A673 (cell line): ENCODE measurements around the gene IKZF5. TPM values are rescaled to one million over a fixed set of nuclear protein-coding genes. Genes with fewer than 3 reads are reported as not detected.

Experiments
- BruUV-seq: library from RNA; stranded (reverse); fragments of 400-500 nt; replicated peaks from 2 replicates; lab custom pipeline; 2021; lab: Mats Ljungman, UMichigan
- CTCF ChIA-PET: fragments of 300-600 bp; sonication (Branson Sonifier 250); formaldehyde crosslinking; loops from one replicate; lab custom pipeline; 2022; ENCODE audit warnings: antibody characterized with exemption; lab: Charles Lee
- POLR2A ChIA-PET: fragments of 300-600 bp; sonication (Branson Sonifier 250); formaldehyde crosslinking; loops from one replicate; lab custom pipeline; 2022; ENCODE audit warnings: antibody characterized with exemption; ENCODE audit not compliant: low non-redundant PET; lab: Charles Lee
- DNase-seq: peaks from one replicate; pipeline ENCODE4 v3.0.0-alpha.2; 2015; ENCODE audit warnings: low spot score
- H3K27ac ChIP-seq: fragments of 200-600 bp; sonication (generic); 2 replicates; pipeline ENCODE4 v1.5.1; 2016; ENCODE audit warnings: mixed run types, low read depth, mild to moderate bottlenecking, mixed read lengths, antibody characterized with exemption, low read length; ENCODE audit not compliant: poor library complexity, severe bottlenecking
- H3K27me3 ChIP-seq: fragments of 200-600 bp; sonication (generic); replicated peaks from 2 replicates; pipeline ENCODE4 v1.6.1; 2017; ENCODE audit warnings: mixed run types, low read depth, mild to moderate bottlenecking, mixed read lengths, antibody characterized with exemption, low read length; ENCODE audit not compliant: insufficient read depth, poor library complexity
- H3K36me3 ChIP-seq: fragments of 200-600 bp; sonication (generic); 2 replicates; pipeline ENCODE4 v1.6.1; 2016; ENCODE audit warnings: mixed run types, mild to moderate bottlenecking, mixed read lengths, antibody characterized with exemption, low read length; ENCODE audit not compliant: insufficient read depth, poor library complexity, severe bottlenecking
- H3K4me1 ChIP-seq: fragments of 200-600 bp; sonication (generic); 2 replicates; pipeline ENCODE4 v1.6.1; 2017; ENCODE audit warnings: mixed run types, mild to moderate bottlenecking, mixed read lengths, antibody characterized with exemption, low read length; ENCODE audit not compliant: insufficient read depth, poor library complexity, severe bottlenecking
- H3K4me3 ChIP-seq: fragments of 200-600 bp; sonication (generic); 2 replicates; pipeline ENCODE4 v1.5.1; 2016; ENCODE audit warnings: low read depth, mixed run types, mild to moderate bottlenecking, mixed read lengths, low read length; ENCODE audit not compliant: poor library complexity, severe bottlenecking
- H3K9me3 ChIP-seq: fragments of 200-600 bp; sonication (generic); 2 replicates; pipeline ENCODE4 v1.6.1; 2016; ENCODE audit warnings: mixed run types, low read depth, mild to moderate bottlenecking, mixed read lengths, antibody characterized with exemption, low read length; ENCODE audit not compliant: poor library complexity, severe bottlenecking
- CTCF ChIP-seq: fragments of 300-800, 200-600 bp; sonication (generic); conservative IDR thresholded peaks from 2 replicates; pipeline ENCODE4 v1.5.1; 2017; ENCODE audit warnings: low read depth, mild to moderate bottlenecking, antibody characterized with exemption, low read length, moderate library complexity, mixed read lengths
- EZH2 ChIP-seq: fragments of 200-600 bp; sonication (generic); IDR thresholded peaks from 2 replicates; pipeline ENCODE4 v1.6.1; 2017; ENCODE audit warnings: borderline replicate concordance, low read depth, mild to moderate bottlenecking, mixed read lengths, antibody characterized with exemption, low read length; ENCODE audit not compliant: poor library complexity, severe bottlenecking
- intact Hi-C: fragments of 100-400 bp; cut with micrococcal nuclease; formaldehyde crosslinking; loops from one replicate; pipeline ENCODE4 v1.10.0; 2022; ENCODE audit not compliant: unreplicated experiment
- total RNA-seq: library from RNA; stranded (reverse); gene quantifications from 2 replicates; pipeline ENCODE4 v1.2.3, GENCODE V29; 2021

Gene IKZF5
- total RNA-seq, 1 experiment from 2014 or later, result 13.8 TPM

GRCh38 chr10:122966879-122967278 lies 41.7 kb downstream of the IKZF5 start:
- CTCF ChIA-PET, result no interaction called here
- Histone ChIP-seq H3K36me3 (no peaks in the 10 kb centered on the region), H3K4me3 (no peak overlapping the region), H3K27me3 (no peaks in the 10 kb centered on the region), H3K27ac (no peak overlapping the region), H3K4me1 (no peaks in the 10 kb centered on the region), H3K9me3 (no peaks in the 10 kb centered on the region)
- no TSS peak for BruUV-seq
- intact Hi-C loops, result no loop called here
- POLR2A ChIA-PET, result no interaction called here
- no peak for TF ChIP-seq EZH2
- no peak for TF ChIP-seq CTCF
- DNase-seq, result no peak

- intact Hi-C loops, result no loop called here
- DNase-seq, result no peak
- Histone ChIP-seq H3K9me3 (no peaks in the 10 kb centered on the region), H3K36me3 (no peaks in the 10 kb centered on the region), H3K27me3 (no peaks in the 10 kb centered on the region), H3K4me3 (no peak overlapping the region), H3K27ac (no peak overlapping the region), H3K4me1 (no peaks in the 10 kb centered on the region)
- no peak for TF ChIP-seq CTCF
- no peak for TF ChIP-seq EZH2
- ChIA-PET CTCF (no interaction called here), POLR2A (no interaction called here)
- no TSS peak for BruUV-seq
Observed at GRCh38 chr10:122962405-122962804, 46.2 kb downstream of the IKZF5 start.

- intact Hi-C loops, result no loop called here
- Histone ChIP-seq H3K9me3 (peaks cover 6% of the 10 kb centered on the region), H3K27ac (no peak overlapping the region), H3K4me1 (no peaks in the 10 kb centered on the region), H3K36me3 (no peaks in the 10 kb centered on the region), H3K4me3 (no peak overlapping the region), H3K27me3 (no peaks in the 10 kb centered on the region)
- BruUV-seq, result no TSS peak
- ChIA-PET CTCF (no interaction called here), POLR2A (no interaction called here)
- TF ChIP-seq CTCF (no peak), EZH2 (no peak)
- no peak for DNase-seq
Observed at GRCh38 chr10:122957474-122957873, 51.1 kb downstream of the IKZF5 start.
